AG09309 (cell line): Measurements from ENCODE around the gene LINS1.

ENCODE experiments used
- DNase-seq: peaks from one replicate; pipeline ENCODE4 v3.0.0-alpha.2; 2010; ENCODE audit warnings: low read depth
- H3K4me3 ChIP-seq: 2 replicates; pipeline ENCODE4 v1.5.1; 2011; ENCODE audit warnings: mild to moderate bottlenecking, low read depth, low read length, moderate library complexity; ENCODE audit not compliant: control insufficient read depth
- TF ChIP-seq, protein P1 (sequence below): IDR thresholded peaks from 2 replicates; pipeline ENCODE4 v1.5.1; 2011; ENCODE audit warnings: mild to moderate bottlenecking, low read depth, low read length, inconsistent platforms; ENCODE audit not compliant: insufficient read depth, control insufficient read depth; ENCODE audit errors: missing control alignments

Gene LINS1

GRCh38 chr15:100580414-100580813, 21.6 kb downstream of the LINS1 start:
- TF ChIP-seq, protein P1, sequence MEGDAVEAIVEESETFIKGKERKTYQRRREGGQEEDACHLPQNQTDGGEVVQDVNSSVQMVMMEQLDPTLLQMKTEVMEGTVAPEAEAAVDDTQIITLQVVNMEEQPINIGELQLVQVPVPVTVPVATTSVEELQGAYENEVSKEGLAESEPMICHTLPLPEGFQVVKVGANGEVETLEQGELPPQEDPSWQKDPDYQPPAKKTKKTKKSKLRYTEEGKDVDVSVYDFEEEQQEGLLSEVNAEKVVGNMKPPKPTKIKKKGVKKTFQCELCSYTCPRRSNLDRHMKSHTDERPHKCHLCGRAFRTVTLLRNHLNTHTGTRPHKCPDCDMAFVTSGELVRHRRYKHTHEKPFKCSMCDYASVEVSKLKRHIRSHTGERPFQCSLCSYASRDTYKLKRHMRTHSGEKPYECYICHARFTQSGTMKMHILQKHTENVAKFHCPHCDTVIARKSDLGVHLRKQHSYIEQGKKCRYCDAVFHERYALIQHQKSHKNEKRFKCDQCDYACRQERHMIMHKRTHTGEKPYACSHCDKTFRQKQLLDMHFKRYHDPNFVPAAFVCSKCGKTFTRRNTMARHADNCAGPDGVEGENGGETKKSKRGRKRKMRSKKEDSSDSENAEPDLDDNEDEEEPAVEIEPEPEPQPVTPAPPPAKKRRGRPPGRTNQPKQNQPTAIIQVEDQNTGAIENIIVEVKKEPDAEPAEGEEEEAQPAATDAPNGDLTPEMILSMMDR, result no peak
- no peak for DNase-seq
- no peak overlapping the region for H3K4me3 ChIP-seq

- TF ChIP-seq, protein P1, result no peak
- H3K4me3 ChIP-seq, result no peak overlapping the region
- no peak for DNase-seq
Measured at GRCh38 chr15:100573526-100573925, 28.5 kb downstream of the LINS1 start.

GRCh38 chr15:100572362-100572983, 29.5 kb downstream of the LINS1 start:
- TF ChIP-seq, protein P1, result peak; percentile 15
- no peak overlapping the region for H3K4me3 ChIP-seq
- no peak for DNase-seq

DNA sequence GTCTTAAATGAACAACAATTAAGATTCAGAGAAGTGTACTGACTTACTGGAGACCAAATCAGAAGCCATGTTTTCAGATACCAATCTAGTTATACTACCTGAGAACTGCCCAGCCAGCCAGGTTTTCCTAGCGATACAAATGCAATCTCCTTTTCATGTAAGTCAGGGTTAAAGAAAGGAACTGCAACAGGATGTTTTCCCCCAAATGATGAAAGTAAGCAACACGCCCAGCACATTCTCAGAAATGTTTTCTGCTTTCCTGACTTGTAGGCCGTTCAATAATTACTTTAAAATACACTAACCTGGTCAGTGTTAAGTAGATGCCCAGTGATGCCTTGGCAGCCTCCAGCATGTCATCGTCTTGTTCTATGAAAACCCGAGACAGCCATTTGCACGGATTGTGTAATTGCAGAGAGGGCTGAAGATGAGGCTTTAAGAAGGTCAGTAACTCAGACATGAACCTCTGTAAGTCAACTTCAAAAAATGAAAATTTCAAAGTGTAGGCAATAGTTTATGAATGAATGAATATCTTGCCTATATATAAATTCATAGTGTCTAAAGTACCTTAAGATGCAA, 30.3 kb downstream of the LINS1 start:
- no peak overlapping the region for H3K4me3 ChIP-seq
- DNase-seq, result no peak
- TF ChIP-seq, protein P1, result no peak

- TF ChIP-seq, protein P1, result no peak
- no peak overlapping the region for H3K4me3 ChIP-seq
- no peak for DNase-seq
Measured at GRCh38 chr15:100570735-100571313, 31.2 kb downstream of the LINS1 start.

DNA sequence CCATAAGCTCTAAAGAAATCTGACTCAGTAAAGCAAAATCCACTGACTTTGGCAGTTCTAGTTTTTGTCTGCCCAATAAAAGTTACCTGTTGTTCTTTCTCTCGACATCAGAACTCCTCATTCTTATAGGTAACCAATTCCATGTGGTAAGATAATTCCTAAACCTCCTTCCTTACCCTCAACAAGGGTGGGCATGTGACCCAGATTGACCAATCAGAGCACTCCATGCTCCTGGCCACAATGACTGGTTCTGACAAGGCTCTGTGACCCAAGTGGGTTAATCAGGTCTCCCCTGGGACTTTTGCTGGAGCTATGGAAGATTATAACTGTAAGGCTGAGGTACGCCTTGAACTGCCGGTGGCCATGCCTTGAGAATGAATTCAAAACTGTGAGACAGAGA, 31.7 kb downstream of the LINS1 start:
- TF ChIP-seq, protein P1, result no peak
- no peak for DNase-seq
- no peak overlapping the region for H3K4me3 ChIP-seq
